Measurements from ENCODE around the gene MAGI2. TPM values are rescaled to one million over a fixed set of nuclear protein-coding genes. Genes with fewer than 3 reads are reported as not detected.

Gene MAGI2
- total RNA-seq, 1 experiment from 2014 or later, result 0.25 TPM

- intact Hi-C loops (cut with micrococcal nuclease; ENCODE audit: unreplicated experiment), result no loop called here
- no peaks in the 10 kb centered on the region for H3K36me3 Mint-ChIP-seq (ENCODE audit: insufficient read depth, unreplicated experiment)
- H3K9me3 Mint-ChIP-seq (ENCODE audit: unreplicated experiment), result no peaks in the 10 kb centered on the region
- H3K36me3 ChIP-seq (ENCODE audit: control insufficient read depth, insufficient read depth, low read length), result no peaks in the 10 kb centered on the region
- H3K27me3 Mint-ChIP-seq (ENCODE audit: insufficient read depth, unreplicated experiment), result peaks cover 18% of the 10 kb centered on the region
- ChIA-PET POLR2A (no interaction called here), CTCF (no interaction called here)
- no peak overlapping the region for H3K4me3 ChIP-seq (ENCODE audit: low read depth, low read length)
- no peaks in the 10 kb centered on the region for H3K9me3 ChIP-seq
- BruUV-seq (replicated peaks), result no TSS peak
- H3K4me1 Mint-ChIP-seq (ENCODE audit: low read depth, unreplicated experiment), result no peaks in the 10 kb centered on the region
- no peak overlapping the region for H3K27ac Mint-ChIP-seq (ENCODE audit: unreplicated experiment)
- H3K27me3 ChIP-seq (replicated peaks; ENCODE audit: control insufficient read depth, insufficient read depth, low read length), result no peaks in the 10 kb centered on the region
- no peak for TF ChIP-seq CTCF (IDR thresholded peaks at IDR 0.05; ENCODE audit: insufficient read depth in 1 of 2, low read depth in 1 of 2, low read length in 1 of 2, severe bottlenecking in 1 of 2, unreplicated experiment in 1 of 2)
- H3K4me3 Mint-ChIP-seq (ENCODE audit: unreplicated experiment), result no peak overlapping the region
- DNase-seq, result no peak
- no peaks in the 10 kb centered on the region for H3K4me1 ChIP-seq
Measured at GRCh38 chr7:78172267-78172757, 1281.2 kb downstream of the MAGI2 start.

- H3K4me1 ChIP-seq, result no peaks in the 10 kb centered on the region
- intact Hi-C loops (cut with micrococcal nuclease; ENCODE audit: unreplicated experiment), result no loop called here
- H3K9me3 Mint-ChIP-seq (ENCODE audit: unreplicated experiment), result no peaks in the 10 kb centered on the region
- no TSS peak for BruUV-seq (replicated peaks)
- H3K9me3 ChIP-seq, result no peaks in the 10 kb centered on the region
- no peak overlapping the region for H3K4me3 ChIP-seq (ENCODE audit: low read depth, low read length)
- H3K27ac Mint-ChIP-seq (ENCODE audit: unreplicated experiment), result no peak overlapping the region
- no peak overlapping the region for H3K4me3 Mint-ChIP-seq (ENCODE audit: unreplicated experiment)
- peaks cover 18% of the 10 kb centered on the region for H3K27me3 Mint-ChIP-seq (ENCODE audit: insufficient read depth, unreplicated experiment)
- H3K36me3 ChIP-seq (ENCODE audit: control insufficient read depth, insufficient read depth, low read length), result no peaks in the 10 kb centered on the region
- no peak for DNase-seq
- ChIA-PET POLR2A (no interaction called here), CTCF (no interaction called here)
- no peaks in the 10 kb centered on the region for H3K27me3 ChIP-seq (replicated peaks; ENCODE audit: control insufficient read depth, insufficient read depth, low read length)
- H3K36me3 Mint-ChIP-seq (ENCODE audit: insufficient read depth, unreplicated experiment), result no peaks in the 10 kb centered on the region
- H3K4me1 Mint-ChIP-seq (ENCODE audit: low read depth, unreplicated experiment), result no peaks in the 10 kb centered on the region
- no peak for TF ChIP-seq CTCF (IDR thresholded peaks at IDR 0.05; ENCODE audit: insufficient read depth in 1 of 2, low read depth in 1 of 2, low read length in 1 of 2, severe bottlenecking in 1 of 2, unreplicated experiment in 1 of 2)
Measured at GRCh38 chr7:78171398-78171797, 1282.1 kb downstream of the MAGI2 start.

- H3K27me3 ChIP-seq (replicated peaks; ENCODE audit: control insufficient read depth, insufficient read depth, low read length), result no peaks in the 10 kb centered on the region
- H3K9me3 Mint-ChIP-seq (ENCODE audit: unreplicated experiment), result no peaks in the 10 kb centered on the region
- no peak for DNase-seq
- no peak overlapping the region for H3K4me3 Mint-ChIP-seq (ENCODE audit: unreplicated experiment)
- H3K27me3 Mint-ChIP-seq (ENCODE audit: insufficient read depth, unreplicated experiment), result peaks cover 18% of the 10 kb centered on the region
- no TSS peak for BruUV-seq (replicated peaks)
- ChIA-PET POLR2A (no interaction called here), CTCF (no interaction called here)
- no peak overlapping the region for H3K4me3 ChIP-seq (ENCODE audit: low read depth, low read length)
- H3K36me3 Mint-ChIP-seq (ENCODE audit: insufficient read depth, unreplicated experiment), result no peaks in the 10 kb centered on the region
- H3K4me1 Mint-ChIP-seq (ENCODE audit: low read depth, unreplicated experiment), result no peaks in the 10 kb centered on the region
- no peaks in the 10 kb centered on the region for H3K36me3 ChIP-seq (ENCODE audit: control insufficient read depth, insufficient read depth, low read length)
- no peaks in the 10 kb centered on the region for H3K4me1 ChIP-seq
- H3K9me3 ChIP-seq, result no peaks in the 10 kb centered on the region
- intact Hi-C loops (cut with micrococcal nuclease; ENCODE audit: unreplicated experiment), result no loop called here
- H3K27ac Mint-ChIP-seq (ENCODE audit: unreplicated experiment), result no peak overlapping the region
- no peak for TF ChIP-seq CTCF (IDR thresholded peaks at IDR 0.05; ENCODE audit: insufficient read depth in 1 of 2, low read depth in 1 of 2, low read length in 1 of 2, severe bottlenecking in 1 of 2, unreplicated experiment in 1 of 2)
Measured at GRCh38 chr7:78170815-78171214, 1282.7 kb downstream of the MAGI2 start.
